ENCODE data around the gene SESN1. TPM values are rescaled to one million over a fixed set of nuclear protein-coding genes. Genes with fewer than 3 reads are reported as not detected.

Gene SESN1
- total RNA-seq, 1 experiment from 2014 or later = 30.2 TPM

GRCh38 chr6:109093732-109094415 is 772 bp downstream of the SESN1 start (continued):
- TF ChIP-seq ZNF512 (CRISPR knock-in tag; IDR thresholded peaks at IDR 0.05; ENCODE audit: borderline replicate concordance) (no peak), PRRX2 (CRISPR knock-in tag; IDR thresholded peaks at IDR 0.05) (no peak), NR2C2 (CRISPR knock-in tag; IDR thresholded peaks at IDR 0.05) (no peak), MAX (CRISPR knock-in tag; IDR thresholded peaks at IDR 0.05) (no peak), HMGXB4 (CRISPR knock-in tag; IDR thresholded peaks at IDR 0.05) (no peak), ESRRA (CRISPR knock-in tag; IDR thresholded peaks at IDR 0.05; ENCODE audit: borderline replicate concordance) (no peak), GRHL2 (CRISPR knock-in tag; IDR thresholded peaks at IDR 0.05; ENCODE audit: insufficient replicate concordance, severe bottlenecking) (no peak), STAT6 (CRISPR knock-in tag; conservative IDR thresholded peaks at IDR 0.05; ENCODE audit: low read depth) (no peak)

GRCh38 chr6:109092074-109092473 is 2.6 kb downstream of the SESN1 start:
- Mint-ChIP-seq H3K27ac (no peak overlapping the region), H3K4me1 (peaks cover 38% of the 10 kb centered on the region), H3K36me3 (no peaks in the 10 kb centered on the region), H3K9me3 (no peaks in the 10 kb centered on the region), H3K4me3 (peak overlapping the region; percentile 21; the same call in 1 of the 2 replicates), H3K27me3 (ENCODE audit: low read depth) (no peaks in the 10 kb centered on the region)
- CTCF ChIA-PET = no interaction called here
- POLR2A ChIA-PET = no interaction called here
- no peak for TF ChIP-seq TEAD1 (CRISPR knock-in tag; IDR thresholded peaks at IDR 0.05)
- TF ChIP-seq CREB1 (CRISPR knock-in tag; IDR thresholded peaks at IDR 0.05) = no peak
- no peak for TF ChIP-seq GABPB1 (CRISPR knock-in tag; IDR thresholded peaks at IDR 0.05)
- no peak for TF ChIP-seq GTF2I (CRISPR knock-in tag; conservative IDR thresholded peaks at IDR 0.05)
- TF ChIP-seq FOXP1 (CRISPR knock-in tag; IDR thresholded peaks at IDR 0.05; ENCODE audit: borderline replicate concordance) = no peak
- no peak for TF ChIP-seq ZNF396 (CRISPR knock-in tag; IDR thresholded peaks at IDR 0.05; ENCODE audit: borderline replicate concordance)
- no peak for TF ChIP-seq ZNF138 (CRISPR knock-in tag; conservative IDR thresholded peaks at IDR 0.05)
- TF ChIP-seq GRHL2 (CRISPR knock-in tag; IDR thresholded peaks at IDR 0.05; ENCODE audit: insufficient replicate concordance, severe bottlenecking) = no peak
- TF ChIP-seq ZNF219 (CRISPR knock-in tag; IDR thresholded peaks at IDR 0.05; ENCODE audit: borderline replicate concordance) = no peak
- TF ChIP-seq PRRX2 (CRISPR knock-in tag; IDR thresholded peaks at IDR 0.05) = no peak
- no peak for TF ChIP-seq ZMAT4 (CRISPR knock-in tag; IDR thresholded peaks at IDR 0.05)
- TF ChIP-seq CTCF (IDR thresholded peaks at IDR 0.05) = no peak
- TF ChIP-seq ZNF121 (CRISPR knock-in tag; IDR thresholded peaks at IDR 0.05) = no peak
- TF ChIP-seq TCF7 (CRISPR knock-in tag; IDR thresholded peaks at IDR 0.05; ENCODE audit: low read depth) = no peak
- TF ChIP-seq NFYB (CRISPR knock-in tag; conservative IDR thresholded peaks at IDR 0.05; ENCODE audit: low read depth) = no peak
- no peak for TF ChIP-seq ATF3 (CRISPR knock-in tag; conservative IDR thresholded peaks at IDR 0.05)
- no peak for ATAC-seq
- no peak for DNase-seq (ENCODE audit: low spot score)
